HCT116 (cell line): ENCODE measurements around the gene LMOD3. TPM values are rescaled to one million over a fixed set of nuclear protein-coding genes. Genes with fewer than 3 reads are reported as not detected.
A peak's percentile ranks its signal among the peaks of the same experiment; 100 is the strongest.

ENCODE experiments used
- ATAC-seq: fragments of 200-7000 bp; cut with Tn5 transposase; 2 replicates; pipeline ENCODE4 v1.9.1; 2020; ENCODE audit warnings: mild to moderate bottlenecking, moderate library complexity
- BruUV-seq: library from RNA; stranded (reverse); fragments of 400-500 nt; replicated peaks from 2 replicates; lab custom pipeline; 2021; lab: Mats Ljungman, UMichigan
- CTCF ChIA-PET: fragments of 300-600 bp; sonication (Branson Sonifier 250); formaldehyde crosslinking; loops from one replicate; lab custom pipeline; 2021; ENCODE audit warnings: antibody characterized with exemption; lab: Charles Lee
- POLR2A ChIA-PET: fragments of 300-600, 350-600 bp; sonication (Branson Sonifier 250); formaldehyde crosslinking; loops from one replicate; lab custom pipeline; 2021; ENCODE audit warnings: antibody characterized with exemption; lab: Charles Lee
- RAD21 ChIA-PET, 2 experiments: fragments of 300-600 bp; sonication (Branson Sonifier 250); formaldehyde crosslinking; loops; one replicate each; lab custom pipeline; 2023; ENCODE audit warnings: low total read pairs in 2 of 2; ENCODE audit not compliant: uncharacterized antibody in 2 of 2, unreplicated experiment in 2 of 2, low non-redundant PET in 1 of 2; lab: Charles Lee
- DNase-seq: peaks from one replicate; pipeline ENCODE4 v3.0.0-alpha.2; 2010; ENCODE audit warnings: low read depth, low spot score
- H2AFZ ChIP-seq: fragments of 200-600 bp; shearing (Covaris generic), sonication (generic); 2 replicates; pipeline ENCODE4 v1.6.1; 2017; ENCODE audit warnings: low read depth, mixed run types, mixed read lengths, antibody characterized with exemption, low read length; ENCODE audit not compliant: poor library complexity, severe bottlenecking
- H3K27ac ChIP-seq: 2 replicates; pipeline ENCODE4 v1.5.1; 2012; ENCODE audit warnings: low read depth, low read length
- H3K27me3 ChIP-seq: fragments of 200-600 bp; sonication (generic); 2 replicates; pipeline ENCODE4 v1.6.1; 2016; ENCODE audit warnings: mixed run types, low read length, mixed read lengths; ENCODE audit not compliant: insufficient read depth
- H3K36me3 ChIP-seq, 2 experiments: fragments of 200-500 bp in 1 of 2; fragments of 200-600 bp in 1 of 2; sonication (Bioruptor generic) in 1 of 2; sonication (generic) in 1 of 2; 2 replicates each; pipeline versions ENCODE4 v1.5.1 to v1.6.1; 2014 to 2016; ENCODE audit warnings: low read length in 2 of 2, inconsistent platforms in 1 of 2, mixed read lengths in 1 of 2, mixed run types in 1 of 2; ENCODE audit not compliant: insufficient read depth in 2 of 2, control insufficient read depth in 1 of 2
- H3K4me1 ChIP-seq, 2 experiments: fragments of 200-600 bp in 1 of 2; sonication (generic) in 1 of 2; 2 replicates each; pipeline versions ENCODE4 v1.5.1 to v1.6.1; 2012 to 2017; ENCODE audit warnings: low read length in 2 of 2, inconsistent platforms in 1 of 2, mild to moderate bottlenecking in 1 of 2, mixed read lengths in 1 of 2, mixed run types in 1 of 2, moderate library complexity in 1 of 2; ENCODE audit not compliant: insufficient read depth in 2 of 2, control insufficient read depth in 1 of 2
- H3K4me2 ChIP-seq: fragments of 200-600 bp; sonication (generic); 2 replicates; pipeline ENCODE4 v1.6.1; 2017; ENCODE audit warnings: mixed run types, low read length, mixed read lengths
- H3K4me3 ChIP-seq, 2 experiments: fragments of 200-600 bp in 1 of 2; sonication (generic) in 1 of 2; replicated peaks in 1 of 2; 2 replicates each; pipeline ENCODE4 v1.5.1; 2011 to 2016; ENCODE audit warnings: low read length in 2 of 2, control low read depth in 1 of 2, low read depth in 1 of 2, mild to moderate bottlenecking in 1 of 2, mixed read lengths in 1 of 2, mixed run types in 1 of 2
- H3K79me2 ChIP-seq: fragments of 200-600 bp; sonication (generic); 2 replicates; pipeline ENCODE4 v1.6.1; 2017; ENCODE audit warnings: mild to moderate bottlenecking, mixed run types, low read length, moderate library complexity, mixed read lengths; ENCODE audit not compliant: insufficient read depth
- H3K9ac ChIP-seq: fragments of 200-600 bp; sonication (generic); 2 replicates; pipeline ENCODE4 v1.6.1; 2016; ENCODE audit warnings: low read length, mixed read lengths
- H3K9me2 ChIP-seq: fragments of 200-600 bp; sonication (generic), shearing (Covaris generic); 2 replicates; pipeline ENCODE4 v1.6.1; 2017; ENCODE audit warnings: mixed run types, mild to moderate bottlenecking, moderate library complexity; ENCODE audit not compliant: insufficient read depth
- H3K9me3 ChIP-seq, 2 experiments: fragments of 200-500 bp in 1 of 2; fragments of 200-600 bp in 1 of 2; sonication (Bioruptor generic) in 1 of 2; sonication (generic) in 1 of 2; 2 replicates each; pipeline ENCODE4 v1.6.1; 2014 to 2017; ENCODE audit warnings: low read length in 2 of 2, mixed read lengths in 2 of 2, inconsistent platforms in 1 of 2, low read depth in 1 of 2, mild to moderate bottlenecking in 1 of 2, mixed run types in 1 of 2, moderate library complexity in 1 of 2; ENCODE audit not compliant: control insufficient read depth in 1 of 2, insufficient read depth in 1 of 2
- H4K20me1 ChIP-seq: fragments of 200-600 bp; sonication (generic), shearing (Covaris generic); 2 replicates; pipeline ENCODE4 v1.6.1; 2017; ENCODE audit warnings: mixed run types, mild to moderate bottlenecking, moderate library complexity; ENCODE audit not compliant: insufficient read depth
- CBX3 ChIP-seq: IDR thresholded peaks from 2 replicates; pipeline ENCODE4 v1.6.1; 2012; ENCODE audit warnings: low read depth
- CEBPB ChIP-seq: IDR thresholded peaks from 2 replicates; pipeline ENCODE4 v1.6.1; 2012; ENCODE audit warnings: low read depth
- CTCF ChIP-seq, 3 experiments: fragments of 200-600 bp in 1 of 3; sonication (generic) in 1 of 3; IDR thresholded peaks in 2 of 3; conservative IDR thresholded peaks in 1 of 3; 2 replicates each; pipeline ENCODE4 v1.5.1; 2012 to 2017; ENCODE audit warnings: low read depth in 2 of 3, low read length in 2 of 3, antibody characterized with exemption in 1 of 3, borderline replicate concordance in 1 of 3, control low read depth in 1 of 3, mild to moderate bottlenecking in 1 of 3, mixed read lengths in 1 of 3, mixed run types in 1 of 3, moderate library complexity in 1 of 3; ENCODE audit not compliant: insufficient read depth in 1 of 3
- SIN3A ChIP-seq: IDR thresholded peaks from 2 replicates; pipeline ENCODE4 v1.6.1; 2012; ENCODE audit warnings: low read depth
- SRF ChIP-seq: IDR thresholded peaks from 2 replicates; pipeline ENCODE4 v1.6.1; 2012; ENCODE audit warnings: low read depth
- TCF7L2 ChIP-seq: IDR thresholded peaks from 2 replicates; pipeline ENCODE4 v1.7.0; 2011; ENCODE audit warnings: borderline replicate concordance, inconsistent platforms; ENCODE audit not compliant: insufficient read depth, insufficient read length; ENCODE audit errors: extremely low read depth
- ZBTB33 ChIP-seq: IDR thresholded peaks from 2 replicates; pipeline ENCODE4 v1.6.1; 2011; ENCODE audit warnings: mild to moderate bottlenecking, low read length, moderate library complexity; ENCODE audit not compliant: insufficient replicate concordance; ENCODE audit errors: extremely low read depth
- intact Hi-C: fragments of 100-400 bp; cut with micrococcal nuclease; formaldehyde crosslinking; loops from 2 replicates; pipeline ENCODE4 v1.10.0; 2022
- total RNA-seq: library from RNA; stranded (reverse); gene quantifications from one replicate; pipeline ENCODE4 v1.2.1, GENCODE V29; 2021; ENCODE audit not compliant: unreplicated experiment
- TF ChIP-seq, protein P1 (sequence below): IDR thresholded peaks from 2 replicates; pipeline ENCODE4 v1.6.1; 2012

Gene LMOD3
- total RNA-seq, 1 experiment from 2014 or later: not detected

DNA sequence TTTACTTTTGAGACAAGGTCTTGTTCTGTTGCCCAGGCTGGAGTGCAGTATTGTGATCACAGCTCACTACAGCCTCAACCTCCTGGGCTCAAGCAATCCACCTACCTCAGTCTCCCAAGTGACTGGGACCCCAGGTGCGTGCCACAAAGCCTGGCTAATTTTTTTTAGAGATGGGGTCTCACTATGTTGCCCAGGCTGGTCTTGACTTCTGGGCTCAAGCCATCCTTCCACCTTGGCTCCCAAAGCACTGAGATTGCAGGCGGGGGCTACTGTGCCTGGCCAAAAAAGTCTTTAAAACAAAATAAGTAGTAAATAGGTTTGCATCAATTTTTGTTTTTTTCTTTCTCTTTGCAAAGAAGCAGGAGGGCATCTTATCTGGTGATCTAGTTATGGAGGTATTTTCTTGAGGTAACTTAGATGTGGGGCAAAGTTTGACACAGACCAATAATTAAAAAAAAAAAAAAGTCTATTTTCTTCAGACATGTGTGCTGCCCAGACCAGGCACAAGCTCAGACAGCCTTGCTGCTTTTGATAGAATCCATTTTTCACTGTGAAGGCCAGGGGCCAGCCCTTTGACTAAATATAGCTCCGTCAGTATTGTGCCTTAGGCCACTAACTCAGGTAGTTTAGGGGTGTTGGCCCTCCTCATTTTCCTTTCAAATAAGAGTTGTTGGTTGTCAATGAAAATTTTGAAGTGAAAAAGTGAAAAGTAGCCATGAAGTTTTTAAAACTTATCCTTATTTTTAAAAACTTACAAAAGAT lies 35.2 kb downstream of the LMOD3 start:
- Histone ChIP-seq H4K20me1 (no peaks in the 10 kb centered on the region), H3K9ac (no peak overlapping the region), H3K4me3 (no peak overlapping the region), H3K9me2 (no peaks in the 10 kb centered on the region), H3K27me3 (no peaks in the 10 kb centered on the region), H3K27ac (peak overlapping the region; percentile 70; the same call in 1 of the 2 replicates), H3K4me1 (peaks cover 25 to 70% of the 10 kb centered on the region in 2 experiments), H3K4me2 (peak overlapping the region; percentile 32; the same call in 1 of the 2 replicates), H3K36me3 (no peaks in the 10 kb centered on the region), H3K9me3 (no peaks in the 10 kb centered on the region), H2AFZ (no peak overlapping the region), H3K79me2 (peaks cover 38% of the 10 kb centered on the region)
- CTCF ChIA-PET: interaction anchor here (0.7 kb wide), 1 partner anchor 315 kb away, joined by 3 read pairs; no protein-coding TSS in a partner anchor
- intact Hi-C loops: no loop called here
- no TSS peak for BruUV-seq
- RAD21 ChIA-PET: no interaction called here
- POLR2A ChIA-PET: interaction anchor here (1.1 kb wide), 1 partner anchor 17 kb away, joined by 4 read pairs; no protein-coding TSS in a partner anchor
- ATAC-seq: no peak
- no peak for DNase-seq
- TF ChIP-seq TCF7L2: no peak
- TF ChIP-seq SRF: no peak
- no peak for TF ChIP-seq ZBTB33
- no peak for TF ChIP-seq SIN3A
- no peak for TF ChIP-seq CEBPB
- TF ChIP-seq CTCF (IDR thresholded peaks at IDR 0.05 in 2 of 3, conservative IDR thresholded peaks at IDR 0.05 in 1 of 3; ENCODE audit: borderline replicate concordance in 1 of 3, insufficient read depth in 1 of 3, low read depth in 2 of 3, low read length in 2 of 3): no peak
- TF ChIP-seq, protein P1, sequence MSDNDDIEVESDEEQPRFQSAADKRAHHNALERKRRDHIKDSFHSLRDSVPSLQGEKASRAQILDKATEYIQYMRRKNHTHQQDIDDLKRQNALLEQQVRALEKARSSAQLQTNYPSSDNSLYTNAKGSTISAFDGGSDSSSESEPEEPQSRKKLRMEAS: no peak
- no peak for TF ChIP-seq CBX3
